Breast epithelium (tissue), 4 donors: ENCODE data around the gene SYT1. TPM values are rescaled to one million over a fixed set of nuclear protein-coding genes. Genes with fewer than 3 reads are reported as not detected.

Experiments
- DNase-seq, 2 donors: peaks; one replicate each; pipeline ENCODE4 v3.0.0-alpha.2; 2019; ENCODE audit warnings: low spot score in 2 of 2
- H3K27ac ChIP-seq, 2 donors: fragments of 200-600 bp; sonication (generic) in 1 of 2; one replicate each; pipeline ENCODE4 v1.5.1; 2016 to 2019; ENCODE audit warnings: mild to moderate bottlenecking in 1 of 2
- H3K27me3 ChIP-seq, 2 donors: fragments of 200-600 bp; sonication (generic) in 1 of 2; one replicate each; pipeline versions ENCODE4 v1.5.1 to v1.6.0; 2017 to 2019; ENCODE audit warnings: control low read depth in 1 of 2, mild to moderate bottlenecking in 1 of 2
- H3K36me3 ChIP-seq: fragments of 200-600 bp; one replicate; pipeline ENCODE4 v1.5.1; 2019
- H3K4me1 ChIP-seq, 2 donors: fragments of 200-600 bp; sonication (generic); one replicate each; pipeline ENCODE4 v1.5.1; 2016 to 2019; ENCODE audit warnings: control low read depth in 1 of 2
- H3K4me3 ChIP-seq, 3 donors: fragments of 200-600 bp; sonication (generic); 1 replicate in 2 of 3; 2 replicates in 1 of 3; pipeline ENCODE4 v1.5.1; 2016 to 2019; ENCODE audit warnings: mild to moderate bottlenecking in 3 of 3, moderate library complexity in 2 of 3
- H3K9me3 ChIP-seq, 2 donors: fragments of 200-600 bp; sonication (generic) in 1 of 2; one replicate each; pipeline ENCODE4 v1.5.1; 2016 to 2019; ENCODE audit warnings: control low read depth in 1 of 2
- CTCF ChIP-seq, 3 donors: fragments of 450-650 bp; IDR thresholded peaks; one replicate each; pipeline ENCODE4 v1.5.1; 2016 to 2017; ENCODE audit warnings: antibody characterized with exemption in 3 of 3, mild to moderate bottlenecking in 3 of 3, moderate library complexity in 3 of 3
- POLR2A ChIP-seq: fragments of 450-650 bp; IDR thresholded peaks from one replicate; pipeline ENCODE4 v1.6.1; 2016; ENCODE audit warnings: antibody characterized with exemption, mild to moderate bottlenecking, moderate library complexity
- POLR2AphosphoS5 ChIP-seq, 3 donors: sonication (generic); formaldehyde crosslinking; IDR thresholded peaks; one replicate each; pipeline ENCODE4 v1.6.1; 2017; ENCODE audit warnings: antibody characterized with exemption in 3 of 3
- intact Hi-C: fragments of 100-400 bp; cut with DNase I; formaldehyde crosslinking; loops from one replicate; pipeline ENCODE4 v1.15.1; 2023; ENCODE audit warnings: low total_unique reads
- total RNA-seq, 3 donors: library from RNA; depleted of rRNA; stranded (reverse); fragments of >200 nt; gene quantifications; one replicate each; pipeline ENCODE4 v1.1.0, GENCODE V29; 2016

The SYT1 gene
- total RNA-seq, 3 donors from 2014 or later, result 1.1 to 2.3 (median 1.6) TPM

DNA sequence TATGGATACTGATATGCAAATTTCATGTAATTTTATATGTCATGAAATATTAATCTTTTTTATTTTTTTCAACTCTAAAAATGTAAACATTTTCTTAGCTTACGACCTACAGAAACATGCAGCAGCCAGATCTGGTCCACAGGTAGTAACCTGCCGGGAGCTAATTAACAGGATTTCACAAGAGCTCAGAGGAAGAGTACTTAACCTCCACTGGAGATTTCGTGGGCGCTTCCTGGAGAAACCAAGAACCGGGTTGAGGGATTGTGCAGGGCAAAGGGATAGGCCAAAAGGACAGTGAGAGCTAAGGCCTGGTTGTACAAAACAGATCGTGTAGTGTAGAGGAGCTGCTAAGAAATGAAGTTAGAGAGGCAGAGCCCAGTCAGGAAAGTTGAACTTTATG, 510.5 kb downstream of the SYT1 start:
- Histone ChIP-seq H3K27ac (peak overlapping the region in 1 of 2 donors; percentile 34), H3K9me3 (no peaks in the 10 kb centered on the region), H3K4me1 (no peaks in the 10 kb centered on the region), H3K36me3 (no peaks in the 10 kb centered on the region), H3K4me3 (no peak overlapping the region), H3K27me3 (no peaks in the 10 kb centered on the region)
- no peak for DNase-seq
- intact Hi-C loops, result no loop called here
- TF ChIP-seq POLR2AphosphoS5 (IDR thresholded peaks at IDR 0.05) (no peak), POLR2A (no peak), CTCF (IDR thresholded peaks at IDR 0.05) (no peak)

GRCh38 chr12:79378496-79378895, 513.9 kb downstream of the SYT1 start:
- TF ChIP-seq POLR2AphosphoS5 (IDR thresholded peaks at IDR 0.05) (no peak), POLR2A (no peak), CTCF (IDR thresholded peaks at IDR 0.05) (no peak)
- Histone ChIP-seq H3K27me3 (no peaks in the 10 kb centered on the region), H3K27ac (no peak overlapping the region), H3K4me3 (no peak overlapping the region), H3K4me1 (no peaks in the 10 kb centered on the region), H3K9me3 (no peaks in the 10 kb centered on the region), H3K36me3 (no peaks in the 10 kb centered on the region)
- no peak for DNase-seq
- intact Hi-C loops, result no loop called here

GRCh38 chr12:79380402-79380801, 515.8 kb downstream of the SYT1 start:
- no peak for TF ChIP-seq POLR2A
- TF ChIP-seq POLR2AphosphoS5 (IDR thresholded peaks at IDR 0.05), result no peak
- no peak for TF ChIP-seq CTCF (IDR thresholded peaks at IDR 0.05)
- Histone ChIP-seq H3K27ac (no peak overlapping the region), H3K27me3 (no peaks in the 10 kb centered on the region), H3K9me3 (no peaks in the 10 kb centered on the region), H3K36me3 (no peaks in the 10 kb centered on the region), H3K4me1 (no peaks in the 10 kb centered on the region), H3K4me3 (no peak overlapping the region)
- intact Hi-C loops, result no loop called here
- DNase-seq, result no peak

- Histone ChIP-seq H3K36me3 (no peaks in the 10 kb centered on the region), H3K27ac (no peak overlapping the region), H3K9me3 (no peaks in the 10 kb centered on the region), H3K27me3 (no peaks in the 10 kb centered on the region), H3K4me1 (no peaks in the 10 kb centered on the region), H3K4me3 (no peak overlapping the region)
- no peak for TF ChIP-seq CTCF (IDR thresholded peaks at IDR 0.05)
- no peak for TF ChIP-seq POLR2A
- TF ChIP-seq POLR2AphosphoS5 (IDR thresholded peaks at IDR 0.05), result no peak
- intact Hi-C loops, result no loop called here
- no peak for DNase-seq
Measured at GRCh38 chr12:79381248-79382208, 517.0 kb downstream of the SYT1 start.

DNA sequence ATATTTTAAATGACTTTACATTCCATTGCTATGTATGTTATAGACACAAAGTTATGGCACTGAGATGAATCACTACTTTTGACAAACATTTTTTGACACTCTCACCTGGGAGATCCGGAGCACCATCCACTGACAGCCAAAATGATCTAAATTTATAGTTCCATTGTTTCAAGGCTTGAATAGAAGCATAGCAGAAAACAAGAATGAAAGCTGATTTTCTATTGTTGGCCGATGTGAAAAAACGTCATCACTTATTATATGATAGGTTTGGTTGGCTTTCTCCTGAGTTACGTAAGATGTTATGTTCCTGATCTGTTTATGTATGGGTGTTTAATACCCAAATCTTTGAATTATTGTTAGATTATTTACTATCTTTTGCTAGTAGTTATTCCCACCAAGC, 520.0 kb downstream of the SYT1 start:
- Histone ChIP-seq H3K4me3 (no peak overlapping the region), H3K27me3 (no peaks in the 10 kb centered on the region), H3K36me3 (no peaks in the 10 kb centered on the region), H3K9me3 (no peaks in the 10 kb centered on the region), H3K4me1 (no peaks in the 10 kb centered on the region), H3K27ac (no peak overlapping the region)
- DNase-seq, result no peak
- intact Hi-C loops, result no loop called here
- TF ChIP-seq POLR2A (no peak), POLR2AphosphoS5 (IDR thresholded peaks at IDR 0.05) (no peak), CTCF (IDR thresholded peaks at IDR 0.05) (no peak)
